ENCODE measurements around the gene PTPRO.

PTPRO gene

GRCh38 chr12:15350643-15351042 lies 28.3 kb downstream of the PTPRO start:
- no peak for DNase-seq (ENCODE audit: low read depth in 2 of 2)

- DNase-seq (ENCODE audit: low read depth in 2 of 2) = no peak
Measured at GRCh38 chr12:15355766-15356165, 33.5 kb downstream of the PTPRO start.

GRCh38 chr12:15356951-15357364 lies 34.6 kb downstream of the PTPRO start:
- no peak for DNase-seq (ENCODE audit: low read depth in 2 of 2)

GRCh38 chr12:15364221-15365160 lies 42.2 kb downstream of the PTPRO start:
- no peak for DNase-seq (ENCODE audit: low read depth in 2 of 2)

- no peak for DNase-seq (ENCODE audit: low read depth in 2 of 2)
Measured at GRCh38 chr12:15368812-15369211, 46.5 kb downstream of the PTPRO start.

- DNase-seq (ENCODE audit: low read depth in 2 of 2) = no peak
Measured at GRCh38 chr12:15372352-15372751, 50.0 kb downstream of the PTPRO start.

- no peak for DNase-seq (ENCODE audit: low read depth in 2 of 2)
Measured at GRCh38 chr12:15387772-15388171, 65.5 kb downstream of the PTPRO start.

GRCh38 chr12:15389561-15389960 lies 67.3 kb downstream of the PTPRO start:
- no peak for DNase-seq (ENCODE audit: low read depth in 2 of 2)

GRCh38 chr12:15393037-15393436 lies 70.7 kb downstream of the PTPRO start:
- no peak for DNase-seq (ENCODE audit: low read depth in 2 of 2)

- no peak for DNase-seq (ENCODE audit: low read depth in 2 of 2)
Measured at GRCh38 chr12:15393995-15394394, 71.7 kb downstream of the PTPRO start.

- no peak for DNase-seq (ENCODE audit: low read depth in 2 of 2)
Measured at GRCh38 chr12:15404485-15404884, 82.2 kb downstream of the PTPRO start.

GRCh38 chr12:15405606-15406005 lies 83.3 kb downstream of the PTPRO start:
- DNase-seq (ENCODE audit: low read depth in 2 of 2) = no peak

GRCh38 chr12:15407025-15407424 lies 84.7 kb downstream of the PTPRO start:
- no peak for DNase-seq (ENCODE audit: low read depth in 2 of 2)

- no peak for DNase-seq (ENCODE audit: low read depth in 2 of 2)
Measured at GRCh38 chr12:15411842-15412241, 89.5 kb downstream of the PTPRO start.

- no peak for DNase-seq (ENCODE audit: low read depth in 2 of 2)
Measured at GRCh38 chr12:15417691-15418090, 95.4 kb downstream of the PTPRO start.

GRCh38 chr12:15423629-15424028 lies 101.3 kb downstream of the PTPRO start:
- DNase-seq (ENCODE audit: low read depth in 2 of 2) = no peak

GRCh38 chr12:15427913-15428312 lies 105.6 kb downstream of the PTPRO start:
- DNase-seq (ENCODE audit: low read depth in 2 of 2) = no peak

- no peak for DNase-seq (ENCODE audit: low read depth in 2 of 2)
Measured at GRCh38 chr12:15428632-15429031, 106.3 kb downstream of the PTPRO start.

- no peak for DNase-seq (ENCODE audit: low read depth in 2 of 2)
Measured at GRCh38 chr12:15429262-15429661, 107.0 kb downstream of the PTPRO start.

GRCh38 chr12:15435597-15435996 lies 113.3 kb downstream of the PTPRO start:
- DNase-seq (ENCODE audit: low read depth in 2 of 2) = no peak

GRCh38 chr12:15439459-15439858 lies 117.2 kb downstream of the PTPRO start:
- no peak for DNase-seq (ENCODE audit: low read depth in 2 of 2)

GRCh38 chr12:15443050-15443449 lies 120.7 kb downstream of the PTPRO start:
- no peak for DNase-seq (ENCODE audit: low read depth in 2 of 2)

GRCh38 chr12:15443611-15444010 lies 121.3 kb downstream of the PTPRO start:
- no peak for DNase-seq (ENCODE audit: low read depth in 2 of 2)

GRCh38 chr12:15444523-15444922 lies 122.2 kb downstream of the PTPRO start:
- DNase-seq (ENCODE audit: low read depth in 2 of 2) = no peak
